WTC11 (cell line): ENCODE measurements around the gene SH3GLB2. TPM values are rescaled to one million over a fixed set of nuclear protein-coding genes. Genes with fewer than 3 reads are reported as not detected.

Experiments
- ATAC-seq: fragments of 200-7000 bp; cut with Tn5 transposase; 2 replicates; pipeline ENCODE4 v1.10.0; 2021; ENCODE audit warnings: mild to moderate bottlenecking, moderate library complexity
- CTCF ChIA-PET: fragments of 300-600 bp; sonication (Branson Sonifier 250); formaldehyde crosslinking; loops from one replicate; lab custom pipeline; 2021; ENCODE audit warnings: antibody characterized with exemption; lab: Charles Lee
- POLR2A ChIA-PET: fragments of 350-600 bp; sonication (Branson Sonifier 250); formaldehyde crosslinking; loops from one replicate; lab custom pipeline; 2021; ENCODE audit warnings: antibody characterized with exemption; lab: Charles Lee
- DNase-seq: peaks from one replicate; pipeline ENCODE4 v3.0.0; 2021; ENCODE audit warnings: low spot score
- H3K27ac Mint-ChIP-seq: 2 replicates; pipeline ENCODE4 v1.8.0; 2021; ENCODE audit warnings: mixed read lengths
- H3K27me3 Mint-ChIP-seq: 2 replicates; pipeline ENCODE4 v1.8.0; 2021; ENCODE audit warnings: low read depth, mild to moderate bottlenecking, moderate library complexity, mixed read lengths
- H3K36me3 Mint-ChIP-seq: 2 replicates; pipeline ENCODE4 v1.8.0; 2021; ENCODE audit warnings: mixed read lengths
- H3K4me1 Mint-ChIP-seq: 2 replicates; pipeline ENCODE4 v1.8.0; 2022; ENCODE audit warnings: mixed read lengths
- H3K4me3 Mint-ChIP-seq: 2 replicates; pipeline ENCODE4 v1.8.0; 2021; ENCODE audit warnings: mild to moderate bottlenecking, moderate library complexity, mixed read lengths
- H3K9me3 Mint-ChIP-seq: 2 replicates; pipeline ENCODE4 v1.8.0; 2021; ENCODE audit warnings: mixed read lengths
- ARID4B ChIP-seq: sonication (generic); formaldehyde crosslinking; IDR thresholded peaks from 2 replicates; pipeline ENCODE4 v1.8.0; 2023; ENCODE audit warnings: missing genetic modification reagents, mild to moderate bottlenecking, borderline replicate concordance
- ATF1 ChIP-seq: sonication (generic); formaldehyde crosslinking; IDR thresholded peaks from 2 replicates; pipeline ENCODE4 v1.8.1; 2023; ENCODE audit warnings: mild to moderate bottlenecking, moderate library complexity, missing genetic modification reagents
- ATF2 ChIP-seq: sonication (generic); formaldehyde crosslinking; IDR thresholded peaks from 2 replicates; pipeline ENCODE4 v1.8.1; 2022; ENCODE audit warnings: low read depth, missing genetic modification reagents, borderline replicate concordance
- ATF3 ChIP-seq: sonication (generic); formaldehyde crosslinking; conservative IDR thresholded peaks from 2 replicates; pipeline ENCODE4 v1.8.1; 2022; ENCODE audit warnings: mild to moderate bottlenecking, missing genetic modification reagents
- ATF6 ChIP-seq: sonication (generic); formaldehyde crosslinking; IDR thresholded peaks from 2 replicates; pipeline ENCODE4 v1.8.1; 2023; ENCODE audit warnings: mild to moderate bottlenecking, missing genetic modification reagents
- CDX4 ChIP-seq: fragments of 250-450 bp; sonication (Bioruptor Pico); IDR thresholded peaks from 2 replicates; pipeline ENCODE4 v1.9.0; 2021; ENCODE audit warnings: moderate library complexity, mild to moderate bottlenecking, inconsistent platforms, borderline replicate concordance
- E2F4 ChIP-seq: sonication (generic); formaldehyde crosslinking; IDR thresholded peaks from 2 replicates; pipeline ENCODE4 v1.8.1; 2022; ENCODE audit warnings: low read depth, mild to moderate bottlenecking, moderate library complexity, missing genetic modification reagents, borderline replicate concordance
- IRF1 ChIP-seq: sonication (generic); formaldehyde crosslinking; IDR thresholded peaks from 2 replicates; pipeline ENCODE4 v1.8.0; 2023; ENCODE audit warnings: missing genetic modification reagents
- MLX ChIP-seq: sonication (generic); formaldehyde crosslinking; IDR thresholded peaks from 2 replicates; pipeline ENCODE4 v1.8.1; 2023; ENCODE audit warnings: mild to moderate bottlenecking, missing genetic modification reagents, moderate library complexity
- NFATC4 ChIP-seq: fragments of 250-450 bp; sonication (Bioruptor Pico); IDR thresholded peaks from 2 replicates; pipeline ENCODE4 v1.9.0; 2021; ENCODE audit warnings: mild to moderate bottlenecking
- RORB ChIP-seq: fragments of 250-450 bp; sonication (Bioruptor Pico); IDR thresholded peaks from 2 replicates; pipeline ENCODE4 v1.9.0; 2021; ENCODE audit warnings: mild to moderate bottlenecking
- SMAD4 ChIP-seq: sonication (generic); formaldehyde crosslinking; IDR thresholded peaks from 2 replicates; pipeline ENCODE4 v1.8.0; 2022; ENCODE audit warnings: mild to moderate bottlenecking, missing genetic modification reagents
- ZNF263 ChIP-seq: sonication (generic); formaldehyde crosslinking; IDR thresholded peaks from 2 replicates; pipeline ENCODE4 v1.8.1; 2022; ENCODE audit warnings: low read depth, mild to moderate bottlenecking, moderate library complexity, missing genetic modification reagents
- ZNF512 ChIP-seq: sonication (generic); formaldehyde crosslinking; IDR thresholded peaks from 2 replicates; pipeline ENCODE4 v1.8.1; 2022; ENCODE audit warnings: missing genetic modification reagents, borderline replicate concordance
- total RNA-seq: library from RNA; stranded (reverse); gene quantifications from 3 replicates; pipeline ENCODE4 v1.2.3, GENCODE V29; 2021

SH3GLB2 gene
- total RNA-seq, 1 experiment from 2014 or later, result 59.7 TPM

- no peak for TF ChIP-seq CDX4 (CRISPR knock-in tag)
- no peak for TF ChIP-seq NFATC4 (CRISPR knock-in tag)
Measured at GRCh38 chr9:128987805-128988204, 40.3 kb downstream of the SH3GLB2 start (continued).

- Mint-ChIP-seq H3K27ac (no peak overlapping the region), H3K27me3 (no peaks in the 10 kb centered on the region), H3K9me3 (no peaks in the 10 kb centered on the region), H3K4me1 (no peaks in the 10 kb centered on the region), H3K36me3 (peaks cover 67% of the 10 kb centered on the region), H3K4me3 (no peak overlapping the region)
- DNase-seq (no peak), ATAC-seq (no peak)
- TF ChIP-seq RORB (CRISPR knock-in tag) (no peak), SMAD4 (CRISPR knock-in tag) (no peak), E2F4 (CRISPR knock-in tag) (no peak), ARID4B (no peak), ATF3 (CRISPR knock-in tag) (no peak), ZNF512 (CRISPR knock-in tag) (no peak), ZNF263 (CRISPR knock-in tag) (no peak), MLX (no peak), ATF1 (CRISPR knock-in tag) (no peak)
- POLR2A ChIA-PET, result no interaction called here
- CTCF ChIA-PET, result no interaction called here
Measured at GRCh38 chr9:128986671-128987070, 41.5 kb downstream of the SH3GLB2 start.

GRCh38 chr9:128983536-128983935 is 44.6 kb downstream of the SH3GLB2 start:
- H3K36me3 Mint-ChIP-seq, result peaks cover 85% of the 10 kb centered on the region
- no peaks in the 10 kb centered on the region for H3K4me1 Mint-ChIP-seq
- H3K9me3 Mint-ChIP-seq, result no peaks in the 10 kb centered on the region
- no peak for DNase-seq
- ChIA-PET CTCF (no interaction called here), POLR2A (no interaction called here)
- H3K27me3 Mint-ChIP-seq, result no peaks in the 10 kb centered on the region
- ATAC-seq, result no peak
- H3K27ac Mint-ChIP-seq, result no peak overlapping the region
- H3K4me3 Mint-ChIP-seq, result no peak overlapping the region
- TF ChIP-seq ATF2 (CRISPR knock-in tag) (no peak), ATF6 (no peak), ZNF512 (CRISPR knock-in tag) (no peak), IRF1 (CRISPR knock-in tag) (no peak)
